Measurements from ENCODE around the gene HYAL3.

HYAL3 gene

GRCh38 chr3:50299929-50300680, 900 bp upstream of the HYAL3 start:
- H3K4me3 ChIP-seq (replicated peaks in 1 of 2; ENCODE audit: low read depth in 2 of 2, low read length in 2 of 2) = peak overlapping the region; percentile 28 to 50
- TF ChIP-seq CTCF (IDR thresholded peaks at IDR 0.05; ENCODE audit: low read depth, low read length) = no peak
- DNase-seq (ENCODE audit: low read depth in 2 of 2) = peak; percentile 51 to 84

GRCh38 chr3:50299638-50299928, 378 bp upstream of the HYAL3 start:
- no peak for TF ChIP-seq CTCF (IDR thresholded peaks at IDR 0.05; ENCODE audit: low read depth, low read length)
- no peak for DNase-seq (ENCODE audit: low read depth in 2 of 2)
- H3K4me3 ChIP-seq (replicated peaks in 1 of 2; ENCODE audit: low read depth in 2 of 2, low read length in 2 of 2) = peak overlapping the region; percentile 28 to 50

GRCh38 chr3:50297896-50298725, 1.1 kb downstream of the HYAL3 start:
- H3K4me3 ChIP-seq (replicated peaks in 1 of 2; ENCODE audit: low read depth in 2 of 2, low read length in 2 of 2) = peak overlapping the region; percentile 65 to 88
- TF ChIP-seq CTCF (IDR thresholded peaks at IDR 0.05; ENCODE audit: low read depth, low read length) = peak; percentile 31
- no peak for DNase-seq (ENCODE audit: low read depth in 2 of 2)

GRCh38 chr3:50297384-50297775, 1.8 kb downstream of the HYAL3 start:
- no peak for TF ChIP-seq CTCF (IDR thresholded peaks at IDR 0.05; ENCODE audit: low read depth, low read length)
- H3K4me3 ChIP-seq (replicated peaks in 1 of 2; ENCODE audit: low read depth in 2 of 2, low read length in 2 of 2) = no peak overlapping the region
- DNase-seq (ENCODE audit: low read depth in 2 of 2) = no peak

GRCh38 chr3:50296721-50297383, 2.4 kb downstream of the HYAL3 start:
- no peak for DNase-seq (ENCODE audit: low read depth in 2 of 2)
- H3K4me3 ChIP-seq (replicated peaks in 1 of 2; ENCODE audit: low read depth in 2 of 2, low read length in 2 of 2) = no peak overlapping the region
- TF ChIP-seq CTCF (IDR thresholded peaks at IDR 0.05; ENCODE audit: low read depth, low read length) = no peak

GRCh38 chr3:50295553-50296431, 3.4 kb downstream of the HYAL3 start:
- H3K4me3 ChIP-seq (replicated peaks in 1 of 2; ENCODE audit: low read depth in 2 of 2, low read length in 2 of 2) = no peak overlapping the region
- DNase-seq (ENCODE audit: low read depth in 2 of 2) = no peak
- no peak for TF ChIP-seq CTCF (IDR thresholded peaks at IDR 0.05; ENCODE audit: low read depth, low read length)
